Measurements from ENCODE around the gene PGBD4.

PGBD4 gene

GRCh38 chr15:34107315-34107714, 5.4 kb downstream of the PGBD4 start:
- Histone ChIP-seq H3K9me3 (ENCODE audit: low read length) (peaks cover 15% of the 10 kb centered on the region), H3K4me2 (ENCODE audit: low read length) (no peak overlapping the region), H3K9me2 (ENCODE audit: low read depth, low read length) (no peaks in the 10 kb centered on the region), H3K27me3 (ENCODE audit: insufficient read depth, low read length) (no peaks in the 10 kb centered on the region), H3K27ac (ENCODE audit: low read depth, low read length, poor library complexity, severe bottlenecking) (no peak overlapping the region), H3K9ac (ENCODE audit: low read length) (no peak overlapping the region), H3K79me2 (ENCODE audit: insufficient read depth, low read length) (no peaks in the 10 kb centered on the region), H2AFZ (ENCODE audit: low read length) (no peak overlapping the region), H4K20me1 (ENCODE audit: insufficient read depth, low read length) (no peaks in the 10 kb centered on the region), H3K4me3 (ENCODE audit: low read depth, low read length, poor library complexity, severe bottlenecking) (no peak overlapping the region), H3K36me3 (ENCODE audit: insufficient read depth, low read length) (peaks cover 15% of the 10 kb centered on the region), H3K4me1 (ENCODE audit: insufficient read depth, low read length, severe bottlenecking) (peaks cover 5% of the 10 kb centered on the region), H3F3A (ENCODE audit: insufficient read depth, low read length) (no peaks in the 10 kb centered on the region)
- TF ChIP-seq, protein P1, sequence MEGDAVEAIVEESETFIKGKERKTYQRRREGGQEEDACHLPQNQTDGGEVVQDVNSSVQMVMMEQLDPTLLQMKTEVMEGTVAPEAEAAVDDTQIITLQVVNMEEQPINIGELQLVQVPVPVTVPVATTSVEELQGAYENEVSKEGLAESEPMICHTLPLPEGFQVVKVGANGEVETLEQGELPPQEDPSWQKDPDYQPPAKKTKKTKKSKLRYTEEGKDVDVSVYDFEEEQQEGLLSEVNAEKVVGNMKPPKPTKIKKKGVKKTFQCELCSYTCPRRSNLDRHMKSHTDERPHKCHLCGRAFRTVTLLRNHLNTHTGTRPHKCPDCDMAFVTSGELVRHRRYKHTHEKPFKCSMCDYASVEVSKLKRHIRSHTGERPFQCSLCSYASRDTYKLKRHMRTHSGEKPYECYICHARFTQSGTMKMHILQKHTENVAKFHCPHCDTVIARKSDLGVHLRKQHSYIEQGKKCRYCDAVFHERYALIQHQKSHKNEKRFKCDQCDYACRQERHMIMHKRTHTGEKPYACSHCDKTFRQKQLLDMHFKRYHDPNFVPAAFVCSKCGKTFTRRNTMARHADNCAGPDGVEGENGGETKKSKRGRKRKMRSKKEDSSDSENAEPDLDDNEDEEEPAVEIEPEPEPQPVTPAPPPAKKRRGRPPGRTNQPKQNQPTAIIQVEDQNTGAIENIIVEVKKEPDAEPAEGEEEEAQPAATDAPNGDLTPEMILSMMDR (IDR thresholded peaks at IDR 0.05; ENCODE audit: low read length): no peak
- TF ChIP-seq EZH2 (IDR thresholded peaks at IDR 0.05; ENCODE audit: borderline replicate concordance, low read length): no peak

GRCh38 chr15:34109797-34110663, 8.1 kb downstream of the PGBD4 start:
- Histone ChIP-seq H3K36me3 (ENCODE audit: insufficient read depth, low read length) (no peaks in the 10 kb centered on the region), H2AFZ (ENCODE audit: low read length) (no peak overlapping the region), H3K27me3 (ENCODE audit: insufficient read depth, low read length) (no peaks in the 10 kb centered on the region; the same call in 1 of the 2 replicates), H4K20me1 (ENCODE audit: insufficient read depth, low read length) (no peaks in the 10 kb centered on the region), H3K9me2 (ENCODE audit: low read depth, low read length) (no peaks in the 10 kb centered on the region), H3F3A (ENCODE audit: insufficient read depth, low read length) (no peaks in the 10 kb centered on the region), H3K4me2 (ENCODE audit: low read length) (no peak overlapping the region), H3K79me2 (ENCODE audit: insufficient read depth, low read length) (no peaks in the 10 kb centered on the region), H3K4me1 (ENCODE audit: insufficient read depth, low read length, severe bottlenecking) (no peaks in the 10 kb centered on the region), H3K9me3 (ENCODE audit: low read length) (no peaks in the 10 kb centered on the region), H3K27ac (ENCODE audit: low read depth, low read length, poor library complexity, severe bottlenecking) (no peak overlapping the region), H3K4me3 (ENCODE audit: low read depth, low read length, poor library complexity, severe bottlenecking) (no peak overlapping the region), H3K9ac (ENCODE audit: low read length) (no peak overlapping the region)
- TF ChIP-seq, protein P1 (IDR thresholded peaks at IDR 0.05; ENCODE audit: low read length): peak; percentile 75
- no peak for TF ChIP-seq EZH2 (IDR thresholded peaks at IDR 0.05; ENCODE audit: borderline replicate concordance, low read length)

- Histone ChIP-seq H3K27ac (ENCODE audit: low read depth, low read length, poor library complexity, severe bottlenecking) (no peak overlapping the region), H3K9ac (ENCODE audit: low read length) (no peak overlapping the region), H3K27me3 (ENCODE audit: insufficient read depth, low read length) (no peaks in the 10 kb centered on the region; the same call in 1 of the 2 replicates), H3K79me2 (ENCODE audit: insufficient read depth, low read length) (no peaks in the 10 kb centered on the region), H3K4me3 (ENCODE audit: low read depth, low read length, poor library complexity, severe bottlenecking) (no peak overlapping the region), H3K9me2 (ENCODE audit: low read depth, low read length) (no peaks in the 10 kb centered on the region), H3K9me3 (ENCODE audit: low read length) (no peaks in the 10 kb centered on the region), H3K4me1 (ENCODE audit: insufficient read depth, low read length, severe bottlenecking) (no peaks in the 10 kb centered on the region), H3K36me3 (ENCODE audit: insufficient read depth, low read length) (no peaks in the 10 kb centered on the region), H4K20me1 (ENCODE audit: insufficient read depth, low read length) (no peaks in the 10 kb centered on the region), H2AFZ (ENCODE audit: low read length) (no peak overlapping the region), H3F3A (ENCODE audit: insufficient read depth, low read length) (no peaks in the 10 kb centered on the region), H3K4me2 (ENCODE audit: low read length) (no peak overlapping the region)
- TF ChIP-seq EZH2 (IDR thresholded peaks at IDR 0.05; ENCODE audit: borderline replicate concordance, low read length): no peak
- TF ChIP-seq, protein P1 (IDR thresholded peaks at IDR 0.05; ENCODE audit: low read length): no peak
Observed at GRCh38 chr15:34111488-34111887, 9.6 kb downstream of the PGBD4 start.
